ENCODE data around the gene ICA1L. TPM values are rescaled to one million over a fixed set of nuclear protein-coding genes. Genes with fewer than 3 reads are reported as not detected.
A peak's percentile ranks its signal among the peaks of the same experiment; 100 is the strongest.

Gene ICA1L
- total and polyA plus RNA-seq, 2 experiments from 2014 or later: 5.1 to 8.2 TPM

DNA sequence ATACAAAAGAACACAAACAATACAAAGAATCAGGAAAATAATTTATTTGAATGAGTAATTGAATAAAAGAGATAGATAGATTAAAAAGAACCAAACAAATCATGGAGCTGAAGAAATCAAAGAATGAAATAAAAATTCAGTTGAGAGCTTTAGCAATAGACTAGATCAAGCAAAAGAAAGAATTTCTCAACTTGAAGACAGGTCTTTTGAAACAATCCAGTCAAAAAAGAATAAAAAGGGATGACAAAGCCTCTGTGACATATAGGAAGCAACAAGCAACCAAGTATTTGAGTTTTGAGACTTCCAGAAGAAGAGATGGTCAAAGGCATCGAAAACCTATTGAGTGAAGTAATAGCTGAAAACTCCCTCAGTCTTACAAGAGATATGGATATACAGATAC is 128.0 kb downstream of the ICA1L start:
- TF ChIP-seq EZH2phosphoT487 (IDR thresholded peaks at IDR 0.05; ENCODE audit: low read depth, severe bottlenecking, unreplicated experiment) (no peak), CTCF (IDR thresholded peaks at IDR 0.05; ENCODE audit: poor library complexity) (no peak), EZH2 (IDR thresholded peaks at IDR 0.05; ENCODE audit: borderline replicate concordance) (no peak)
- Histone ChIP-seq H3K4me2 (no peak overlapping the region), H4K20me1 (ENCODE audit: insufficient read depth, poor library complexity, severe bottlenecking) (no peaks in the 10 kb centered on the region), H3K9me2 (replicated peaks; ENCODE audit: insufficient read depth) (no peaks in the 10 kb centered on the region), H3K27me3 (no peaks in the 10 kb centered on the region), H3K4me3 (no peak overlapping the region), H3K36me3 (replicated peaks; ENCODE audit: insufficient read depth, low read depth) (peaks cover 8% of the 10 kb centered on the region), H3K4me1 (ENCODE audit: insufficient read depth) (no peaks in the 10 kb centered on the region), H2AFZ (no peak overlapping the region), H3K79me2 (no peaks in the 10 kb centered on the region), H3K9me3 (ENCODE audit: low read depth) (peaks cover 12% of the 10 kb centered on the region), H3K27ac (no peak overlapping the region)
- DNase-seq (ENCODE audit: low spot score): no peak
- WGBS (ENCODE audit: low lambda C conversion rate, missing lambda C conversion rate): 100% methylated on average over 1 of the region's 1 CpG

- no peak for DNase-seq (ENCODE audit: low spot score)
- Histone ChIP-seq H3K4me1 (ENCODE audit: insufficient read depth) (no peaks in the 10 kb centered on the region), H3K4me2 (no peak overlapping the region), H3K4me3 (no peak overlapping the region), H3K27me3 (no peaks in the 10 kb centered on the region), H3K9me2 (replicated peaks; ENCODE audit: insufficient read depth) (no peaks in the 10 kb centered on the region), H2AFZ (no peak overlapping the region), H3K27ac (no peak overlapping the region), H4K20me1 (ENCODE audit: insufficient read depth, poor library complexity, severe bottlenecking) (no peaks in the 10 kb centered on the region), H3K79me2 (no peaks in the 10 kb centered on the region), H3K36me3 (replicated peaks; ENCODE audit: insufficient read depth, low read depth) (no peaks in the 10 kb centered on the region), H3K9me3 (ENCODE audit: low read depth) (no peaks in the 10 kb centered on the region)
- TF ChIP-seq CTCF (IDR thresholded peaks at IDR 0.05; ENCODE audit: poor library complexity): no peak
- no peak for TF ChIP-seq EZH2phosphoT487 (IDR thresholded peaks at IDR 0.05; ENCODE audit: low read depth, severe bottlenecking, unreplicated experiment)
- TF ChIP-seq EZH2 (IDR thresholded peaks at IDR 0.05; ENCODE audit: borderline replicate concordance): no peak
- WGBS (ENCODE audit: low lambda C conversion rate, missing lambda C conversion rate): 97% methylated on average over 1 of the region's 1 CpG
Observed at GRCh38 chr2:202736826-202737225, 134.7 kb downstream of the ICA1L start.

DNA sequence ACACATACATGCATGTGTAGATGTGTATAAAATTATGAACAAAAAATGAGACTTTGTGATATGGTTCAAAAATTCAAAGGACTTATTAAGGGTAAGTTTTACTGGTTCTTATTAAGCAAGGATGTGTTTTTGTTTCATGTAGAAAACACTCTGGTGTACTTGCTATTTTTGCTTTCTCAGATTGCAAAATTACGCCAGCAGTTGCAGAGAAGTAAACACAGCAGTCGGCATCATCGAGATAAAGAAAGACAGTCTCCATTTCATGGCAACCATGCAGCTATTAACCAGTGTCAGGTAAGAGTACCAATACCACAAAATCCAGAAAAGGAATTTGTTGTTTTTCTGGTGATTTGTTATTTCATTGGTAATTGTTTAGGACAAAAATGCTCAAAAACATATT is 145.5 kb downstream of the ICA1L start:
- no peak overlapping the region for H3K4me2 ChIP-seq
- no peaks in the 10 kb centered on the region for H4K20me1 ChIP-seq (ENCODE audit: insufficient read depth, poor library complexity, severe bottlenecking)
- no peak for DNase-seq (ENCODE audit: low spot score)
- H3K79me2 ChIP-seq: peaks cover 10% of the 10 kb centered on the region
- no peaks in the 10 kb centered on the region for H3K36me3 ChIP-seq (replicated peaks; ENCODE audit: insufficient read depth, low read depth)
- H3K27ac ChIP-seq: peak overlapping the region; percentile 1
- no peaks in the 10 kb centered on the region for H3K9me2 ChIP-seq (replicated peaks; ENCODE audit: insufficient read depth)
- no peaks in the 10 kb centered on the region for H3K4me1 ChIP-seq (ENCODE audit: insufficient read depth)
- TF ChIP-seq CTCF (IDR thresholded peaks at IDR 0.05; ENCODE audit: poor library complexity) (no peak), EZH2phosphoT487 (IDR thresholded peaks at IDR 0.05; ENCODE audit: low read depth, severe bottlenecking, unreplicated experiment) (no peak), EZH2 (IDR thresholded peaks at IDR 0.05; ENCODE audit: borderline replicate concordance) (no peak)
- no peak overlapping the region for H3K4me3 ChIP-seq
- no peak overlapping the region for H2AFZ ChIP-seq
- H3K27me3 ChIP-seq: no peaks in the 10 kb centered on the region
- 61% methylated on average over 3 of the region's 3 CpGs for WGBS (ENCODE audit: low lambda C conversion rate, missing lambda C conversion rate)
- no peaks in the 10 kb centered on the region for H3K9me3 ChIP-seq (ENCODE audit: low read depth)

GRCh38 chr2:202723746-202724145 is 147.8 kb downstream of the ICA1L start:
- no peaks in the 10 kb centered on the region for H3K9me2 ChIP-seq (replicated peaks; ENCODE audit: insufficient read depth)
- H3K36me3 ChIP-seq (replicated peaks; ENCODE audit: insufficient read depth, low read depth): no peaks in the 10 kb centered on the region
- peaks cover 27% of the 10 kb centered on the region for H3K79me2 ChIP-seq
- no peak overlapping the region for H2AFZ ChIP-seq
- H3K4me1 ChIP-seq (ENCODE audit: insufficient read depth): peaks cover 1% of the 10 kb centered on the region
- no peak overlapping the region for H3K4me3 ChIP-seq
- H3K27ac ChIP-seq: no peak overlapping the region
- 100% methylated on average over 5 of the region's 5 CpGs for WGBS (ENCODE audit: low lambda C conversion rate, missing lambda C conversion rate)
- no peaks in the 10 kb centered on the region for H4K20me1 ChIP-seq (ENCODE audit: insufficient read depth, poor library complexity, severe bottlenecking)
- no peak overlapping the region for H3K4me2 ChIP-seq
- H3K9me3 ChIP-seq (ENCODE audit: low read depth): no peaks in the 10 kb centered on the region
- TF ChIP-seq EZH2phosphoT487 (IDR thresholded peaks at IDR 0.05; ENCODE audit: low read depth, severe bottlenecking, unreplicated experiment) (no peak), EZH2 (IDR thresholded peaks at IDR 0.05; ENCODE audit: borderline replicate concordance) (no peak), CTCF (IDR thresholded peaks at IDR 0.05; ENCODE audit: poor library complexity) (no peak)
- DNase-seq (ENCODE audit: low spot score): no peak
- no peaks in the 10 kb centered on the region for H3K27me3 ChIP-seq
